ENCODE data around the gene SMO.

Gene SMO

DNA sequence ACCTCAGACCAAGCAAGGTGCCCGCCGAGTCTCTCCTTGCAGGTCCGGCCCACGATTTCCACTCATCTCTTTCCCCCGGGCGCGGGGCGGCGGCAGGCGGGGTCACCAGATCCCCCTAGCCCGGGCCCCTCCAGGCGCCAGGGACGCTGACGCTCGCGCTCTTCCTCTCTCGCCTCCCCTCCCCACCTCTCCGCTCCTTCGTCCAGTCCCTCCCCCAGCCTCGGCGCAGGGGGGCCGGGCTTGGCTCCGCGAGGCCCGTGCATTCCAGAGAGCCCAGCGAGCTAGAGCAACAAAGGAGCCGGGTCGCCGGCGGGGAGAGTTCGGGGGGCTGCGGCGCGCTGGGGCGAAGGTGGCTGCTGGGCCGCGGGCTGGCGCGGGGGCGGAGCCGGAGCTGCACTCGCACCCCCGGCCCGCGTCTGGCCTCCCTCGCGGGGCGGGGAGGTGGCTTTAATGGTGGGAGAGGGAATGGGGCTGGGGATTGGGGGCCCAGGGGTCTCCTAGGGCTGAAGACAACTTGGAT, at the start of gene SMO:
SMO (plus strand) TSS at position 262 of the 520 bp plus-strand sequence. CDS start 519 bp downstream, outside the sequence.
- peak; percentile 8 to 16 for DNase-seq

DNA sequence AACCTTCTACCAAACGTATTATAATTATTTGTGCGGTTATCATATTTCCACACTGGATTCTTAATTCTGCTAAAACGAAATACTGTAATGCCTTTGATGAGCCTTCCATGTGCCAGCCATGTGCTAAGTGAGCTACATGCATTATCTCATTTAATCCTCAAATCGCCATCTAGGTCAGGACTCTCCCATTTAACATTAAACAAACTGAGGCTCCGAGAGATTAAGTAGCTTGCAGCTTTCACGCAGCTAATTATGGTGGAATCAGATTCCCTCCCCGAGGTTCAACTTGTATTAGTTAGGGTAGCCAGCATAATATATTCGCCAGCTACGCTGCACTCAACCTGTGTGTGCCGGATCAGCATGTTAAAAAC, 44.7 kb upstream of the SMO start:
- no peak for DNase-seq

GRCh38 chr7:129144095-129144833, 44.2 kb upstream of the SMO start, which contains the start of gene TSPAN33:
TSPAN33 (plus strand) TSS chr7:129144707; CDS start chr7:129144981, 274 bp downstream.
- DNase-seq: peak; percentile 56 to 69

- peak; percentile 4 to 21 for DNase-seq
These were observed 43.4 kb upstream of the SMO start for GRCh38 chr7:129144834-129145668.

DNA sequence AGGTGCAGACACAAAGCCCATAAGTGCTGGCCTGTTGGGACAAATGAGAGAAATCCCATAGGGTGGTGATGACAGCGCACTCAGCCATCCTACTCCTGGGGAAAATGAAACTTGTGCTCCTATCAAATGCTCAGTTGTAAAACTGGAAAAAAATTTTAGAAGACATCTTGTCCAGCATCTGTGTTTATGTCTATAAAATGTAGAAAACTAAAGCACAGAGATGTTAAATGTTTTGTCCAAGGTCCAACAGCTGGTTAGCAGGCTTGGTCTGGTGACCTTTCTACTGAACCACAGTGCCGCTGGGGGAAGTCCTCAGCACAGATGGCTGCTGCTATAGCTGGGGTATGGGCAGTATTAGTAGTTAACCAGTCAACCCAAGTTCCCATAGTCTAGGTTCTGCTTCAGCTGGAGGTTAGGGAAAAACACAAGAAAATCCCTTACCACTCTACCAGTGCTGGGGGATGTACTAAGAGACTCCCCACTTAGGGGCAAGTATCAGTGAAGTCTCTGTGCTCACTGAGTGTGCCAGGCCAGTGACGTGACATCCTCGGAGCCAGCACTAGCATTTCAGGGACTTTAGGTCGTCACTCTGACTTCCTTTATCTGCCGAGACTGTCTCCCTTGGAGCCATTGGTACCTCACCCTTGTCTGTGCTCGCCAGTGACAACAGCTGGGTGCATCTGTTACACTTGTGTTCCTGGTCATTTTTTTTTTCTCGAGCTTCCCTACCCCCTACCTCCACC, 42.0 kb upstream of the SMO start:
- no peak for DNase-seq

- DNase-seq: no peak
These were observed 40.7 kb upstream of the SMO start for GRCh38 chr7:129147731-129148130.

GRCh38 chr7:129149511-129149910, 38.9 kb upstream of the SMO start:
- DNase-seq: no peak

- no peak for DNase-seq
These were observed 38.0 kb upstream of the SMO start for GRCh38 chr7:129150199-129150996.

DNA sequence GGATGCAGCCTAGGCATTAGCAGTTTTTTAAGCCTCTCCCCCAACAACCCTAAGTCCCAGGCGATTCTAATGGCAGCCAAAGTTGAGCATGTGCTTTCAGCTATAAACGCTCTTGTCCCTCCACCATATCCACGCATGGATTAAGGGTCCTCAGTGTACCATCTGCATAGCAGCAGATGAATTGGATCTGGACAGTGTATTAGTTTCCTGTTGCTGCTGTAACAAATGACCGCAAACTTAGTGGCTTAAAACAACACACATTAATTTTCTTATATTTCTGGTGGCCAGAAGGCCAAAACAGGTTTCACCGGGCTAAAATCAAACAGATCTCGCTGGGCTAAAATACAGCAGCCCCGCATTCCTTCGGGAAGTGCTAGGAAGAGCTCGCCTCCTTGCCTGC, 30.8 kb upstream of the SMO start:
- DNase-seq: no peak

GRCh38 chr7:129159539-129159938, 28.9 kb upstream of the SMO start:
- DNase-seq: no peak

GRCh38 chr7:129160161-129160905, 28.1 kb upstream of the SMO start:
- no peak for DNase-seq

- DNase-seq: no peak
These were observed 26.8 kb upstream of the SMO start for GRCh38 chr7:129161524-129162225.

DNA sequence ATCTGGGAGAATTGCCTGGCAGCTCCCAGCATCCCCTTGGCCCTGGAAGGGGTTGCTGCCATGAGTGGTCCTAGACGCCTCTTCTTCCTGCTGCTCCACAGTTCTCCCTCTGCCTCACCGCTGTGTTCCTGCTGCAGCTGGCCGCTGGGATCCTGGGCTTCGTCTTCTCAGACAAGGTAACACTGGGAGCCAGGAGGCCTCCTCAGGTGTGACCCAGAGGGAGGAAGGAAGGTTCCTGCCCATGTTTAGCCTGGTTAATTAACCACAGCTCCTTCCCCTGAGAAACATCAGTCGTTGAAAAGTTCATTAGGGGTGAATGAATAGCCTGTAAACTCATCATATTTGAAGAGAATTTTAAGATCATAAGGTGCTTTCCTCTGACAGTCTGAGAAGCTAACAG, 25.7 kb upstream of the SMO start:
- no peak for DNase-seq

GRCh38 chr7:129163875-129164544, 24.4 kb upstream of the SMO start:
- DNase-seq: no peak

DNA sequence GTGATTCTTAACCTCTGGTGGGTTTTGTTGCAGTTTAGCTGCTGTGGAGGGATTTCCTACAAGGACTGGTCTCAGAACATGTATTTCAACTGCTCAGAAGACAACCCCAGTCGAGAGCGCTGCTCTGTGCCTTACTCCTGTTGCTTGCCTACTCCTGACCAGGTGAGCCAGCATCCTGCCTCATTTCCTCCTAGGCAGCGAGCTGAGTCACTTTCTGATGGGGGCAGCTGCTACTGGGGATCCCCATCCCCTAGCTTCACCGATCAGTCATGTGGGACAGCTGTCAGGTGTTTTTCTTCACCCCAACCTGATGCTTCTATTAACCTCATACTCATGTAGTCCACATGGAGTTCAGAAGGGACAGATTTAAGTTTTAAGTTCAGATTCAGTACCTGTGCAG, 21.7 kb upstream of the SMO start:
- no peak for DNase-seq

DNA sequence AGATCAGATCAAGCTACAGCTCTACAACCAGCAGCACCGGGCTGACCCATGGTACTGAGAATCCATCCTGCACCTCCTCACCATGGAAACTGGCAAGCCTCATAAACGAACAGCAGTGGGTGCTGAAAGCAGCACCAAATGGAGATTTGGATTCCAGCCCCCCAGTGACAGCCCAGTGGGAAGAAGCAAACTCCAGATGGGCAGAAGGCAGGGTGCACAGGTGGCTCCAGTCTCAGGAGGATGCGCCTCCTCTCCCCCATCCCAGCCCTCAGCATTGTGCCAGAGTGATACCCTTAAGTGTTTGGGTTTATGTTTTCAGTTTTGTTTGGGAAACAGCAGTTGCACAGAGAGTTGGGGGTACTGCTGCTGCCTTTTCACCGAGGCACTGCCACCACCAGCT, 20.6 kb upstream of the SMO start:
- no peak for DNase-seq

- DNase-seq: no peak
These were observed 20.0 kb upstream of the SMO start for GRCh38 chr7:129168231-129169021.

GRCh38 chr7:129169171-129169671, 19.2 kb upstream of the SMO start:
- DNase-seq: peak; percentile 21 to 51

Measured in stimulated activated CD4-positive, alpha-beta T cell treated with anti-CD3 and anti-CD28 coated beads, Interleukin-4, amount 100 ng/mL, for 4 hours (primary cell).